Trophoblast cell (in vitro differentiated cells and primary cell): ENCODE data around the gene MALSU1.
A peak's percentile ranks its signal among the peaks of the same experiment; 100 is the strongest.

Source experiments
- DNase-seq, 2 donors: peaks; one replicate each; pipeline ENCODE4 v3.0.0-alpha.2; 2016
- H2AFZ ChIP-seq: 2 replicates; pipeline ENCODE4 v1.6.1; 2013; ENCODE audit warnings: low read length, moderate library complexity, mild to moderate bottlenecking; ENCODE audit not compliant: insufficient read depth, poor library complexity
- H2AK5ac ChIP-seq: 2 replicates; pipeline ENCODE4 v1.6.1; 2013; ENCODE audit warnings: mild to moderate bottlenecking, low read length
- H2BK120ac ChIP-seq: 2 replicates; pipeline ENCODE4 v1.6.1; 2013; ENCODE audit warnings: low read length, mild to moderate bottlenecking, moderate library complexity; ENCODE audit not compliant: insufficient read depth, poor library complexity
- H2BK12ac ChIP-seq: 2 replicates; pipeline ENCODE4 v1.6.1; 2013; ENCODE audit warnings: mild to moderate bottlenecking, low read length, moderate library complexity
- H2BK5ac ChIP-seq: 2 replicates; pipeline ENCODE4 v1.6.1; 2013; ENCODE audit warnings: low read length, low read depth, moderate library complexity, mild to moderate bottlenecking; ENCODE audit not compliant: poor library complexity
- H3K14ac ChIP-seq: 2 replicates; pipeline ENCODE4 v1.6.1; 2013; ENCODE audit warnings: mild to moderate bottlenecking, low read length
- H3K18ac ChIP-seq: 2 replicates; pipeline ENCODE4 v1.6.1; 2013; ENCODE audit warnings: mild to moderate bottlenecking, low read length
- H3K23ac ChIP-seq: 2 replicates; pipeline ENCODE4 v1.6.1; 2013; ENCODE audit warnings: low read length
- H3K27ac ChIP-seq: 2 replicates; pipeline ENCODE4 v1.5.1; 2013; ENCODE audit warnings: low read depth, mild to moderate bottlenecking, inconsistent platforms, low read length, moderate library complexity
- H3K27me3 ChIP-seq: 2 replicates; pipeline ENCODE4 v1.6.1; 2013; ENCODE audit warnings: inconsistent platforms, mild to moderate bottlenecking, low read length, moderate library complexity; ENCODE audit not compliant: insufficient read depth
- H3K36me3 ChIP-seq, 2 experiments: 1 replicate in 1 of 2; 2 replicates in 1 of 2; pipeline ENCODE4 v1.6.1; 2013; ENCODE audit warnings: low read length in 2 of 2, mild to moderate bottlenecking in 2 of 2, moderate library complexity in 1 of 2; ENCODE audit not compliant: insufficient read depth in 2 of 2, control insufficient read depth in 1 of 2
- H3K4ac ChIP-seq: 2 replicates; pipeline ENCODE4 v1.6.1; 2013; ENCODE audit warnings: low read depth, mild to moderate bottlenecking, low read length, moderate library complexity
- H3K4me1 ChIP-seq, 2 experiments: 1 replicate in 1 of 2; 2 replicates in 1 of 2; pipeline ENCODE4 v1.6.1; 2013; ENCODE audit warnings: low read length in 2 of 2, mild to moderate bottlenecking in 2 of 2, moderate library complexity in 1 of 2; ENCODE audit not compliant: insufficient read depth in 2 of 2, control insufficient read depth in 1 of 2
- H3K4me2 ChIP-seq: 2 replicates; pipeline ENCODE4 v1.6.1; 2013; ENCODE audit warnings: inconsistent platforms, mild to moderate bottlenecking, low read length, moderate library complexity
- H3K4me3 ChIP-seq: 2 replicates; pipeline ENCODE4 v1.5.1; 2013; ENCODE audit warnings: mild to moderate bottlenecking, low read depth, low read length, inconsistent platforms
- H3K79me1 ChIP-seq: one replicate; pipeline ENCODE4 v1.6.1; 2013; ENCODE audit warnings: low read length
- H3K79me2 ChIP-seq: 2 replicates; pipeline ENCODE4 v1.6.1; 2013; ENCODE audit warnings: low read length, mild to moderate bottlenecking; ENCODE audit not compliant: control insufficient read depth, insufficient read depth, poor library complexity
- H3K9ac ChIP-seq: 2 replicates; pipeline ENCODE4 v1.6.1; 2013; ENCODE audit warnings: mild to moderate bottlenecking, low read length
- H3K9me3 ChIP-seq: 2 replicates; pipeline ENCODE4 v1.6.1; 2013; ENCODE audit warnings: low read depth, mild to moderate bottlenecking, control low read depth, inconsistent platforms, low read length; ENCODE audit not compliant: insufficient read depth
- H4K12ac ChIP-seq: 2 replicates; pipeline ENCODE4 v1.6.1; 2013; ENCODE audit warnings: low read depth, mild to moderate bottlenecking, low read length, moderate library complexity
- H4K8ac ChIP-seq: 2 replicates; pipeline ENCODE4 v1.6.1; 2013; ENCODE audit warnings: low read depth, mild to moderate bottlenecking, low read length, moderate library complexity
- H4K91ac ChIP-seq: one replicate; pipeline ENCODE4 v1.6.1; 2013; ENCODE audit warnings: low read depth, mild to moderate bottlenecking, low read length, moderate library complexity
- WGBS: extraction: QIAGEN DNeasy Blood & Tissue Kit; methylation state at CpG from one replicate; pipeline ENCODE4 v1.1.7; 2013; ENCODE audit warnings: missing lambda C conversion rate; ENCODE audit not compliant: insufficient read length, insufficient coverage; ENCODE audit errors: extremely low coverage; 5-methylcytosine and 5-hydroxymethylcytosine counted together

MALSU1 gene

DNA sequence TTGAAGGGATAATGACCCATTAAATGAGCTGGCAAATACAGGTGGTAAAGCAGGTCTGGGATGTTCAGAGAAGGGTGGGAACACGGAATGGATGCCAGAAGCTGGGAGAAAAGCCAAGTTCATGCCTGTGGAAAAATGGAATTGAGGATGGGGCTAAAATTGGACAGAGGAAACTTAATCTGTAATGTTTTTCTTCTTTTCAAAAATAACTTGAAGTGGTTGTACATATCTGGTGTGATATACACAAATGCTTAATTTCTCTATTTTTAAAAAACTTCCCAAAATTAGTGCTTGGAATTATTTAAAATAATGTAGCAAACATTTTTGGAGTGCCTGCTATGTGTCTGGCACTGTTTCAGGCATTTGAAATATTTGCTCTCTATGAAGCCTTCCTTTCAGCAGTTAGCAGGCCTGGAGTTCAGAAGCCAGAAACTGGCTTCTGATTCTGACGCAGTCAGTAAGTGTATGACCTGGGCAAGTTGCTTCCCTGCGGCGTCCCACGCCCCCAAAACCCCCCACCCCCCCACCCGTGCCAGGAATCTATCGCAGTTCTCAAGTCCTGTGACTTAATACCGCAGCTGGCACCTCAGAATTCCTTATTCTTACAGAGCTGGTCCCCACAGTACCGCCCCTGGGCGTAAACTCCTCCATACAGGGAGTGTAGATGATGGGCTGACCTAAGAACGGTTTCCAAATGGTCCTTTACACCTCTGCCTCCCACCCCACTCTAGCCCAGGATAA lies 828 bp upstream of the MALSU1 start:
- no peak overlapping the region for H2BK12ac ChIP-seq
- peaks cover 0 to 4% of the 10 kb centered on the region in 2 experiments for H3K36me3 ChIP-seq
- H2AK5ac ChIP-seq, result no peak overlapping the region
- H2BK5ac ChIP-seq, result no peak overlapping the region
- DNase-seq, result peak in 1 of 2 donors; percentile 45
- no peak overlapping the region for H3K4ac ChIP-seq
- H3K4me3 ChIP-seq, result no peak overlapping the region
- H3K18ac ChIP-seq, result no peak overlapping the region
- H4K12ac ChIP-seq, result no peak overlapping the region
- H4K8ac ChIP-seq, result peak overlapping the region; percentile 69
- H3K14ac ChIP-seq, result no peak overlapping the region
- no peaks in the 10 kb centered on the region for H3K27me3 ChIP-seq
- H3K9ac ChIP-seq, result no peak overlapping the region
- H3K4me2 ChIP-seq, result peak overlapping the region; percentile 83
- peaks cover 0 to 2% of the 10 kb centered on the region in 2 experiments for H3K4me1 ChIP-seq
- peaks cover 4% of the 10 kb centered on the region for H3K79me1 ChIP-seq
- no peak overlapping the region for H3K27ac ChIP-seq
- H3K23ac ChIP-seq, result no peak overlapping the region
- H3K9me3 ChIP-seq, result no peaks in the 10 kb centered on the region
- H2AFZ ChIP-seq, result no peak overlapping the region
- peaks cover 7% of the 10 kb centered on the region for H3K79me2 ChIP-seq
- no CpG with 5 or more reads among the region's 11 CpGs for WGBS
- H2BK120ac ChIP-seq, result no peak overlapping the region
- peak overlapping the region; percentile 29 for H4K91ac ChIP-seq

DNA sequence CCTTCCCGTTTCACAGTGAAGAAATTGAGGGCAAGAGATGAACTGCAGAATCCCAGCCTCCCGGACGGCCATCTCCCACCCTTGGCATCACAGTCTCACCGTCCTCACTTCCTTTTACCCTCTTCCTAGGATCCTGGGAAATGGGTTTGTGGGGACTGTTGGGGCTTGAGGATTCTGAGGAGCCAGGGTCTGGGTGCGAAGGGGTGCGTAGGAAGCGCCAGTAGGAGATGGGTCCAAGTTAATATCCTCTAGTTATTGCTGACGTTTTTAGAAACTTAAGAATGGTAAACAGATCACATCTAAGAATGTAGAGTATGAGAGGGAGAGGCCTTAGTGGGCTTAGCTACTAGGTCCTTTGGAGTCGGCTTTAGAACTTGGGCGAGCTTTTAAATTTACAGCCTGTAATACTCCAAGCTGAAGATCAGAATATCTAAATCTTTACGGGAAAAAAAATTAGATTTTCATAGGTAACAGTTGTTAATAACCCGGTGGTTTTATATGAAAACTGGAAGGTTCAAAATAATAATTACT lies 696 bp downstream of the MALSU1 start:
- Histone ChIP-seq H2BK12ac (no peak overlapping the region), H3K4me3 (peak overlapping the region; percentile 97), H3K27me3 (no peaks in the 10 kb centered on the region), H3K36me3 (peaks cover 2 to 7% of the 10 kb centered on the region in 2 experiments), H4K8ac (peak overlapping the region; percentile 94), H3K9ac (peak overlapping the region; percentile 95), H3K18ac (no peak overlapping the region), H4K12ac (peak overlapping the region; percentile 85), H3K4me1 (peaks cover 0 to 2% of the 10 kb centered on the region in 2 experiments), H2AFZ (peak overlapping the region; percentile 73), H4K91ac (no peak overlapping the region), H3K4ac (peak overlapping the region; percentile 78), H3K23ac (no peak overlapping the region), H3K79me2 (peaks cover 7% of the 10 kb centered on the region), H2BK5ac (peak overlapping the region; percentile 14), H3K4me2 (peak overlapping the region; percentile 83), H2AK5ac (no peak overlapping the region), H3K79me1 (peaks cover 4% of the 10 kb centered on the region), H3K9me3 (no peaks in the 10 kb centered on the region), H2BK120ac (no peak overlapping the region), H3K14ac (peak overlapping the region; percentile 86), H3K27ac (no peak overlapping the region)
- WGBS, result no CpG with 5 or more reads among the region's 12 CpGs
- DNase-seq, result peak in 1 of 2 donors; percentile 18

- H3K27me3 ChIP-seq, result no peaks in the 10 kb centered on the region
These were observed 7.9 kb downstream of the MALSU1 start for GRCh38 chr7:23306936-23307521.

DNA sequence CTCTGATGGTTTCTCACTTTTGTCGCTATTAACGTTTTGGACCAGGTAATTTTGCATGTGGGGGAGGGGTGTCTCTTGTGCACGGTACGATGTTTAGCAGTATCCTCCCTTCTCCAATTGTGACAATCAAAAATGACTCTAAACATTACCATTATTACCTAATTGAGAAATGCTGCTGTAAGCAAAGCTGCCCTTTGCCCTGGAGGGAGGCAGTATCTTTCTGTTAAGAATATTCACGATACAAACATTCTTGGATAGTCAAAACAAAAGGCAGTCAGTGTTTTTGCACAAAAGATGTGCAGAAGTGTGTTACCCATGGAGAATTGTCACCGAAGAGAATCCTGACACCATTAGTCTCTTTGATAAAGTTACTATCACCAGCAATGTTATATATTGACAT lies 9.6 kb downstream of the MALSU1 start:
- no peak for DNase-seq
- Histone ChIP-seq H3K27me3 (no peaks in the 10 kb centered on the region), H3K4me1 (no peaks in the 10 kb centered on the region), H3K9me3 (no peaks in the 10 kb centered on the region), H3K79me1 (no peaks in the 10 kb centered on the region), H3K79me2 (no peaks in the 10 kb centered on the region), H4K91ac (no peak overlapping the region), H2BK12ac (no peak overlapping the region), H4K12ac (no peak overlapping the region), H3K27ac (no peak overlapping the region), H3K4me3 (no peak overlapping the region), H3K36me3 (peaks cover 10 to 31% of the 10 kb centered on the region in 2 experiments), H3K23ac (no peak overlapping the region), H2BK120ac (no peak overlapping the region), H2BK5ac (no peak overlapping the region), H3K9ac (no peak overlapping the region), H2AK5ac (no peak overlapping the region), H2AFZ (no peak overlapping the region), H4K8ac (no peak overlapping the region), H3K18ac (no peak overlapping the region), H3K4me2 (no peak overlapping the region), H3K4ac (no peak overlapping the region), H3K14ac (no peak overlapping the region)
- no CpG with 5 or more reads among the region's 6 CpGs for WGBS

More at GRCh38 chr7:23306936-23307521, 7.9 kb downstream of the MALSU1 start:
- Histone ChIP-seq H4K12ac (no peak overlapping the region), H4K8ac (no peak overlapping the region), H2AFZ (no peak overlapping the region), H3K79me2 (no peaks in the 10 kb centered on the region), H3K18ac (no peak overlapping the region), H2BK12ac (no peak overlapping the region), H3K4me1 (no peaks in the 10 kb centered on the region), H3K9me3 (no peaks in the 10 kb centered on the region), H3K4me3 (no peak overlapping the region), H4K91ac (no peak overlapping the region), H2BK120ac (no peak overlapping the region), H3K9ac (no peak overlapping the region), H3K79me1 (no peaks in the 10 kb centered on the region), H2BK5ac (no peak overlapping the region), H2AK5ac (no peak overlapping the region), H3K4me2 (no peak overlapping the region), H3K27ac (no peak overlapping the region), H3K4ac (peak overlapping the region; percentile 42), H3K23ac (no peak overlapping the region), H3K36me3 (peaks cover 12 to 24% of the 10 kb centered on the region in 2 experiments), H3K14ac (no peak overlapping the region)
- DNase-seq, result no peak
- WGBS, result no CpG with 5 or more reads among the region's 2 CpGs
